ENCODE results near the gene THTPA.

Gene THTPA

GRCh38 chr14:23556700-23557440 lies 799 bp downstream of the THTPA start:
- DNase-seq (ENCODE audit: low read depth): peak; percentile 58
- TF ChIP-seq MYC (IDR thresholded peaks at IDR 0.05; ENCODE audit: low read depth, low read length) (no peak), CTCF (IDR thresholded peaks at IDR 0.05; ENCODE audit: low read depth, low read length) (no peak), POLR2A (IDR thresholded peaks at IDR 0.05; ENCODE audit: extremely low read depth, insufficient read length) (no peak), MAX (IDR thresholded peaks at IDR 0.05; ENCODE audit: low read depth, low read length) (no peak)
- peak overlapping the region; percentile 85 for H3K4me3 ChIP-seq (ENCODE audit: low read depth, low read length)

GRCh38 chr14:23557521-23557920 lies 1.4 kb downstream of the THTPA start:
- H3K4me3 ChIP-seq (ENCODE audit: low read depth, low read length): peak overlapping the region; percentile 85
- no peak for DNase-seq (ENCODE audit: low read depth)
- TF ChIP-seq MAX (IDR thresholded peaks at IDR 0.05; ENCODE audit: low read depth, low read length) (no peak), POLR2A (IDR thresholded peaks at IDR 0.05; ENCODE audit: extremely low read depth, insufficient read length) (no peak), MYC (IDR thresholded peaks at IDR 0.05; ENCODE audit: low read depth, low read length) (no peak), CTCF (IDR thresholded peaks at IDR 0.05; ENCODE audit: low read depth, low read length) (no peak)

- no peak overlapping the region for H3K4me3 ChIP-seq (ENCODE audit: low read depth, low read length)
- TF ChIP-seq MAX (IDR thresholded peaks at IDR 0.05; ENCODE audit: low read depth, low read length) (no peak), MYC (IDR thresholded peaks at IDR 0.05; ENCODE audit: low read depth, low read length) (no peak), CTCF (IDR thresholded peaks at IDR 0.05; ENCODE audit: low read depth, low read length) (no peak), POLR2A (IDR thresholded peaks at IDR 0.05; ENCODE audit: extremely low read depth, insufficient read length) (no peak)
- no peak for DNase-seq (ENCODE audit: low read depth)
Observed at GRCh38 chr14:23557946-23558345, 1.9 kb downstream of the THTPA start.

GRCh38 chr14:23558346-23559009 lies 2.4 kb downstream of the THTPA start:
- no peak for DNase-seq (ENCODE audit: low read depth)
- TF ChIP-seq MAX (IDR thresholded peaks at IDR 0.05; ENCODE audit: low read depth, low read length) (no peak), POLR2A (IDR thresholded peaks at IDR 0.05; ENCODE audit: extremely low read depth, insufficient read length) (no peak), MYC (IDR thresholded peaks at IDR 0.05; ENCODE audit: low read depth, low read length) (no peak), CTCF (IDR thresholded peaks at IDR 0.05; ENCODE audit: low read depth, low read length) (no peak)
- H3K4me3 ChIP-seq (ENCODE audit: low read depth, low read length): no peak overlapping the region

GRCh38 chr14:23559010-23559925 lies 3.2 kb downstream of the THTPA start:
- DNase-seq (ENCODE audit: low read depth): peak; percentile 72
- no peak overlapping the region for H3K4me3 ChIP-seq (ENCODE audit: low read depth, low read length)
- no peak for TF ChIP-seq MAX (IDR thresholded peaks at IDR 0.05; ENCODE audit: low read depth, low read length)
- no peak for TF ChIP-seq MYC (IDR thresholded peaks at IDR 0.05; ENCODE audit: low read depth, low read length)
- TF ChIP-seq CTCF (IDR thresholded peaks at IDR 0.05; ENCODE audit: low read depth, low read length): peak; percentile 90
- TF ChIP-seq POLR2A (IDR thresholded peaks at IDR 0.05; ENCODE audit: extremely low read depth, insufficient read length): no peak

All from NB4 (cell line).